NB4 (cell line): Measurements from ENCODE around the gene MAGI1.

Experiments
- CTCF ChIP-seq: IDR thresholded peaks from one replicate; pipeline ENCODE4 v1.5.1; 2012; ENCODE audit warnings: low read depth, low read length
- MAX ChIP-seq: IDR thresholded peaks from 2 replicates; pipeline ENCODE4 v1.6.1; 2011; ENCODE audit warnings: low read depth, low read length
- MYC ChIP-seq: IDR thresholded peaks from 2 replicates; pipeline ENCODE4 v1.6.1; 2011; ENCODE audit warnings: low read depth, low read length
- POLR2A ChIP-seq: IDR thresholded peaks from 2 replicates; pipeline ENCODE4 v1.6.1; 2011; ENCODE audit warnings: mild to moderate bottlenecking; ENCODE audit not compliant: insufficient read length; ENCODE audit errors: extremely low read depth

GRCh38 chr3:65851827-65852226 is 186.9 kb downstream of the MAGI1 start:
- no peak for TF ChIP-seq MAX
- no peak for TF ChIP-seq POLR2A
- TF ChIP-seq CTCF, result no peak
- no peak for TF ChIP-seq MYC
